A673 (cell line): Measurements from ENCODE around the gene FMNL3.

ENCODE experiments used
- EZH2 ChIP-seq: fragments of 200-600 bp; sonication (generic); IDR thresholded peaks from 2 replicates; pipeline ENCODE4 v1.6.1; 2017; ENCODE audit warnings: borderline replicate concordance, low read depth, mild to moderate bottlenecking, mixed read lengths, antibody characterized with exemption, low read length; ENCODE audit not compliant: poor library complexity, severe bottlenecking
- TF ChIP-seq, protein P1 (sequence below): fragments of 300-800, 200-600 bp; sonication (generic); conservative IDR thresholded peaks from 2 replicates; pipeline ENCODE4 v1.5.1; 2017; ENCODE audit warnings: low read depth, mild to moderate bottlenecking, antibody characterized with exemption, low read length, moderate library complexity, mixed read lengths

DNA sequence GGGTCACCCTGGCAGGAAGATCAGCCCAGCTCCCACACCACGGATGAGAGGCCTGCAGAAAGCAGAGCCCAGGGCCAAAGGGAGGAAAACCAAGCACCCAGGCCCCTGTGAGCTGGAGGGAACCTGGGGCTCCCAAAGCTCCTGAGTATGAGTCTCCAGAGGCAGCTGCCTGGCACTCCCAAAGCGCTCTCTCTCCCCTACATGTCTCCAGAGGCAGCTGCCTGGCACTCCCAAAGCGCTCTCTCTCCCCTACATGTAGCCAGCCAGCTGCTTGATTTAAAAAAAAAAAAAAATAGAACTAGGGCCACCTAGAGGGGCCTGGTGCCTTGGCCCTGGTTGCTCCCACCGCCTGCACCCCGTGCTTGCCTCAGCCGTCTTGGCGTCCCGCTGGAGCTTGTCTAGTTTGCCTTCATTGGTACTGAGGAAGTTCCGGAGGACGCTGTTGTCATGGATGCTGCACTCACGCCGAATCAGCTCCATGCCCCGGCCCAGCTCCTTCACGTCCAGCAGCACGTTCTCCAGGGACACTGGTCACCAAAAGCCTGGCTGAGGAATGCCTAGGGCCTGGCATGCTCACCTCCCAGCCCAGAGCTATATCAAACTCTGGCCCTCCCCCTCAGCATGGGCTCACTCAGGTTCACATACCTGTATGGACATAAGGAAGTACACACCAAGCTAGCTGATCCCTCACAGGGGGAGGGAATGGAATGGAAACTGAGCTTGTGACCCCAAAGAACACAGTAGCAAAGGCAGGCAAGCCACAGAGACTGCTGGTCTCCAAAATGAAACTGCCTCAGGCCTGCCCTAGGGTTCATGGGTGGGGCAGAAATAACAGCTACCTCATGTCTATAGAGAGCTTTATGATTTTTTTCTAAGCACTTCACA, 59.1 kb downstream of the FMNL3 start:
- TF ChIP-seq, protein P1, sequence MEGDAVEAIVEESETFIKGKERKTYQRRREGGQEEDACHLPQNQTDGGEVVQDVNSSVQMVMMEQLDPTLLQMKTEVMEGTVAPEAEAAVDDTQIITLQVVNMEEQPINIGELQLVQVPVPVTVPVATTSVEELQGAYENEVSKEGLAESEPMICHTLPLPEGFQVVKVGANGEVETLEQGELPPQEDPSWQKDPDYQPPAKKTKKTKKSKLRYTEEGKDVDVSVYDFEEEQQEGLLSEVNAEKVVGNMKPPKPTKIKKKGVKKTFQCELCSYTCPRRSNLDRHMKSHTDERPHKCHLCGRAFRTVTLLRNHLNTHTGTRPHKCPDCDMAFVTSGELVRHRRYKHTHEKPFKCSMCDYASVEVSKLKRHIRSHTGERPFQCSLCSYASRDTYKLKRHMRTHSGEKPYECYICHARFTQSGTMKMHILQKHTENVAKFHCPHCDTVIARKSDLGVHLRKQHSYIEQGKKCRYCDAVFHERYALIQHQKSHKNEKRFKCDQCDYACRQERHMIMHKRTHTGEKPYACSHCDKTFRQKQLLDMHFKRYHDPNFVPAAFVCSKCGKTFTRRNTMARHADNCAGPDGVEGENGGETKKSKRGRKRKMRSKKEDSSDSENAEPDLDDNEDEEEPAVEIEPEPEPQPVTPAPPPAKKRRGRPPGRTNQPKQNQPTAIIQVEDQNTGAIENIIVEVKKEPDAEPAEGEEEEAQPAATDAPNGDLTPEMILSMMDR, result no peak
- no peak for TF ChIP-seq EZH2
